Breast epithelium (tissue), 4 donors: Measurements from ENCODE around the gene TMEM164. TPM values are rescaled to one million over a fixed set of nuclear protein-coding genes. Genes with fewer than 3 reads are reported as not detected.

Experiments used
- DNase-seq, 2 donors: peaks; one replicate each; pipeline ENCODE4 v3.0.0-alpha.2; 2019; ENCODE audit warnings: low spot score in 2 of 2
- H3K27ac ChIP-seq, 2 donors: fragments of 200-600 bp; sonication (generic) in 1 of 2; one replicate each; pipeline ENCODE4 v1.5.1; 2016 to 2019; ENCODE audit warnings: mild to moderate bottlenecking in 1 of 2
- H3K27me3 ChIP-seq, 2 donors: fragments of 200-600 bp; sonication (generic) in 1 of 2; one replicate each; pipeline versions ENCODE4 v1.5.1 to v1.6.0; 2017 to 2019; ENCODE audit warnings: control low read depth in 1 of 2, mild to moderate bottlenecking in 1 of 2
- H3K36me3 ChIP-seq: fragments of 200-600 bp; one replicate; pipeline ENCODE4 v1.5.1; 2019
- H3K4me1 ChIP-seq, 2 donors: fragments of 200-600 bp; sonication (generic); one replicate each; pipeline ENCODE4 v1.5.1; 2016 to 2019; ENCODE audit warnings: control low read depth in 1 of 2
- H3K4me3 ChIP-seq, 3 donors: fragments of 200-600 bp; sonication (generic); 1 replicate in 2 of 3; 2 replicates in 1 of 3; pipeline ENCODE4 v1.5.1; 2016 to 2019; ENCODE audit warnings: mild to moderate bottlenecking in 3 of 3, moderate library complexity in 2 of 3
- H3K9me3 ChIP-seq, 2 donors: fragments of 200-600 bp; sonication (generic) in 1 of 2; one replicate each; pipeline ENCODE4 v1.5.1; 2016 to 2019; ENCODE audit warnings: control low read depth in 1 of 2
- POLR2A ChIP-seq: fragments of 450-650 bp; IDR thresholded peaks from one replicate; pipeline ENCODE4 v1.6.1; 2016; ENCODE audit warnings: antibody characterized with exemption, mild to moderate bottlenecking, moderate library complexity
- POLR2AphosphoS5 ChIP-seq, 3 donors: sonication (generic); formaldehyde crosslinking; IDR thresholded peaks; one replicate each; pipeline ENCODE4 v1.6.1; 2017; ENCODE audit warnings: antibody characterized with exemption in 3 of 3
- intact Hi-C: fragments of 100-400 bp; cut with DNase I; formaldehyde crosslinking; loops from one replicate; pipeline ENCODE4 v1.15.1; 2023; ENCODE audit warnings: low total_unique reads
- total RNA-seq, 3 donors: library from RNA; depleted of rRNA; stranded (reverse); fragments of >200 nt; gene quantifications; one replicate each; pipeline ENCODE4 v1.1.0, GENCODE V29; 2016
- TF ChIP-seq, protein P1 (sequence below), 3 donors: fragments of 450-650 bp; IDR thresholded peaks; one replicate each; pipeline ENCODE4 v1.5.1; 2016 to 2017; ENCODE audit warnings: antibody characterized with exemption in 3 of 3, mild to moderate bottlenecking in 3 of 3, moderate library complexity in 3 of 3

TMEM164 gene
- total RNA-seq, 3 donors from 2014 or later: 35.7 to 58.7 (median 56.5) TPM

DNA sequence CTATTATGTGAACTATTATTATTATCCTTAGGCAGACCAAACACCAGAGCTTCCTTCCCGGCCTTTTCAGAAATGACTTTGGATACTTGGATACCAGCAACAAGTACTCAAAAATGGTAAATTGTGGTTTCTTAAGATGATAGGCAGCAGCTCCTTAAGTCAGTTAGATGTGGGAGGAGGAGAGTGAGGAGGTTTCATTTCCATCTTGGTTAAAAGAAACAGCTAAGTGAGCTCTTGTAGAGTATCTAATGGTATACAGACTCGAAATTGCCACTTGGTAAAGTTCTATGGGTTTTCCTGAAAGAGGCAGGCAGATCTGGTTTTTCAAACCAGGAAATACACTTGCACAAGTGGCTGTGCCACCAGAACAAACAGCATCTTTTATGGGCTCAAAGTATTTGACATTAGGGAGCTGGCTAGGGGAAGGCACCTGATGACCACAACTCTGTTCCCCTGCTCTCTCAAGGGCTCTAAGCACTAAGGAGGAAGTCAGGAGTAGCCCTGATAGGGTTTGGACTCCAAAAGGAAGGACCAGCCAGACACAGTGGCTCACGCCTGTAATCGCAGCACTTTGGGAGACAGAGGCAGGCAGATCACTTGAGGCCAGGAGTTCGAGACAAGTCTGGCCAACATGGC lies 130.9 kb downstream of the TMEM164 start:
- no peak overlapping the region for H3K4me3 ChIP-seq
- intact Hi-C loops: no loop called here
- DNase-seq: no peak
- TF ChIP-seq POLR2A: no peak
- TF ChIP-seq, protein P1, sequence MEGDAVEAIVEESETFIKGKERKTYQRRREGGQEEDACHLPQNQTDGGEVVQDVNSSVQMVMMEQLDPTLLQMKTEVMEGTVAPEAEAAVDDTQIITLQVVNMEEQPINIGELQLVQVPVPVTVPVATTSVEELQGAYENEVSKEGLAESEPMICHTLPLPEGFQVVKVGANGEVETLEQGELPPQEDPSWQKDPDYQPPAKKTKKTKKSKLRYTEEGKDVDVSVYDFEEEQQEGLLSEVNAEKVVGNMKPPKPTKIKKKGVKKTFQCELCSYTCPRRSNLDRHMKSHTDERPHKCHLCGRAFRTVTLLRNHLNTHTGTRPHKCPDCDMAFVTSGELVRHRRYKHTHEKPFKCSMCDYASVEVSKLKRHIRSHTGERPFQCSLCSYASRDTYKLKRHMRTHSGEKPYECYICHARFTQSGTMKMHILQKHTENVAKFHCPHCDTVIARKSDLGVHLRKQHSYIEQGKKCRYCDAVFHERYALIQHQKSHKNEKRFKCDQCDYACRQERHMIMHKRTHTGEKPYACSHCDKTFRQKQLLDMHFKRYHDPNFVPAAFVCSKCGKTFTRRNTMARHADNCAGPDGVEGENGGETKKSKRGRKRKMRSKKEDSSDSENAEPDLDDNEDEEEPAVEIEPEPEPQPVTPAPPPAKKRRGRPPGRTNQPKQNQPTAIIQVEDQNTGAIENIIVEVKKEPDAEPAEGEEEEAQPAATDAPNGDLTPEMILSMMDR (IDR thresholded peaks at IDR 0.05): no peak
- TF ChIP-seq POLR2AphosphoS5 (IDR thresholded peaks at IDR 0.05): no peak
- no peaks in the 10 kb centered on the region for H3K4me1 ChIP-seq
- no peaks in the 10 kb centered on the region for H3K36me3 ChIP-seq
- H3K27me3 ChIP-seq: peaks cover 0 to 43% of the 10 kb centered on the region in 2 donors
- H3K27ac ChIP-seq: no peak overlapping the region
- no peaks in the 10 kb centered on the region for H3K9me3 ChIP-seq

GRCh38 chrX:110135618-110136017 lies 132.7 kb downstream of the TMEM164 start:
- no peaks in the 10 kb centered on the region for H3K4me1 ChIP-seq
- intact Hi-C loops: no loop called here
- no peak overlapping the region for H3K4me3 ChIP-seq
- no peaks in the 10 kb centered on the region for H3K36me3 ChIP-seq
- peaks cover 0 to 56% of the 10 kb centered on the region in 2 donors for H3K27me3 ChIP-seq
- TF ChIP-seq POLR2A (no peak), POLR2AphosphoS5 (IDR thresholded peaks at IDR 0.05) (no peak)
- TF ChIP-seq, protein P1 (IDR thresholded peaks at IDR 0.05): no peak
- no peak for DNase-seq
- no peak overlapping the region for H3K27ac ChIP-seq
- H3K9me3 ChIP-seq: no peaks in the 10 kb centered on the region

- H3K27me3 ChIP-seq: peaks cover 0 to 51% of the 10 kb centered on the region in 2 donors
- H3K27ac ChIP-seq: no peak overlapping the region
- no peaks in the 10 kb centered on the region for H3K9me3 ChIP-seq
- TF ChIP-seq POLR2AphosphoS5 (IDR thresholded peaks at IDR 0.05) (no peak), POLR2A (no peak)
- TF ChIP-seq, protein P1 (IDR thresholded peaks at IDR 0.05): no peak
- no peaks in the 10 kb centered on the region for H3K36me3 ChIP-seq
- H3K4me3 ChIP-seq: no peak overlapping the region
- DNase-seq: no peak
- intact Hi-C loops: no loop called here
- no peaks in the 10 kb centered on the region for H3K4me1 ChIP-seq
Measured at GRCh38 chrX:110136136-110136535, 133.2 kb downstream of the TMEM164 start.

GRCh38 chrX:110138557-110138956 lies 135.6 kb downstream of the TMEM164 start:
- Histone ChIP-seq H3K4me3 (no peak overlapping the region), H3K4me1 (no peaks in the 10 kb centered on the region), H3K36me3 (no peaks in the 10 kb centered on the region), H3K27me3 (peaks cover 0 to 50% of the 10 kb centered on the region in 2 donors), H3K27ac (no peak overlapping the region), H3K9me3 (no peaks in the 10 kb centered on the region)
- TF ChIP-seq, protein P1 (IDR thresholded peaks at IDR 0.05): no peak
- TF ChIP-seq POLR2A: no peak
- no peak for TF ChIP-seq POLR2AphosphoS5 (IDR thresholded peaks at IDR 0.05)
- DNase-seq: no peak
- intact Hi-C loops: no loop called here

DNA sequence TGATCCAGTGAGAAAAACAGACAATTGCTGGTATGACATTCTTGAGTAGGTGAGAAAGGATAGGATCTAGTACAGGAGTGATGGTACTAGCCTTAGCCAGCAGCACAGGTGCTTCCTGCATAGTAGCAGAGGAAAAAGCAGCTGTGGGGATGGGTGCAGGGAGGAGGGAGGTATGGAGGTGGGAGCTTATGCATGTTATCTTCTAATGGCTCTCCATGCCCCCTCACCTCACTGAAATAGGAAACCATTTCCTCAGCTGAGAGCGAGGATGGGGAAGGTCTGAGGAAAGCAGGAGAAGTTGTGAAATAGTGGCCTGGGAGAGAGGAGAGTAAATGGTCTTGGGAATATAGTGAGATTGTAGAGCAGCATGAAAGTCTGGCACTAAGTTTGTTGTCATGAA lies 136.3 kb downstream of the TMEM164 start:
- no peaks in the 10 kb centered on the region for H3K9me3 ChIP-seq
- H3K27me3 ChIP-seq: peaks cover 0 to 44% of the 10 kb centered on the region in 2 donors
- no peak for DNase-seq
- H3K4me1 ChIP-seq: no peaks in the 10 kb centered on the region
- intact Hi-C loops: no loop called here
- H3K27ac ChIP-seq: no peak overlapping the region
- TF ChIP-seq POLR2AphosphoS5 (IDR thresholded peaks at IDR 0.05): no peak
- TF ChIP-seq, protein P1 (IDR thresholded peaks at IDR 0.05): no peak
- TF ChIP-seq POLR2A: no peak
- no peaks in the 10 kb centered on the region for H3K36me3 ChIP-seq
- no peak overlapping the region for H3K4me3 ChIP-seq
